Esophagus (tissue), 2 donors: Measurements from ENCODE around the gene RAP1GAP2. TPM values are rescaled to one million over a fixed set of nuclear protein-coding genes. Genes with fewer than 3 reads are reported as not detected.
"Not testable (repeated sequence)": the region's sequence is repeated elsewhere in the genome, so short reads cannot be mapped to it uniquely, and the experiment has no call there.

Experiments used
- H3K27ac ChIP-seq, 2 donors: one replicate each; pipeline ENCODE4 v1.5.1; 2013; ENCODE audit warnings: low read depth in 2 of 2, mild to moderate bottlenecking in 2 of 2, inconsistent platforms in 1 of 2, low read length in 1 of 2, moderate library complexity in 1 of 2
- H3K27me3 ChIP-seq, 2 donors: one replicate each; pipeline ENCODE4 v1.6.1; 2013; ENCODE audit warnings: low read length in 2 of 2, control low read depth in 1 of 2, mild to moderate bottlenecking in 1 of 2; ENCODE audit not compliant: insufficient read depth in 2 of 2, control insufficient read depth in 1 of 2
- H3K36me3 ChIP-seq, 2 donors: one replicate each; pipeline ENCODE4 v1.6.1; 2013; ENCODE audit warnings: low read length in 1 of 2; ENCODE audit not compliant: control insufficient read depth in 2 of 2, insufficient read depth in 2 of 2
- H3K4me1 ChIP-seq, 2 donors: one replicate each; pipeline ENCODE4 v1.6.1; 2013; ENCODE audit warnings: low read length in 1 of 2; ENCODE audit not compliant: control insufficient read depth in 2 of 2, insufficient read depth in 2 of 2
- H3K4me3 ChIP-seq, 2 donors: one replicate each; pipeline ENCODE4 v1.5.1; 2013; ENCODE audit warnings: low read length in 2 of 2, mild to moderate bottlenecking in 2 of 2, low read depth in 1 of 2, moderate library complexity in 1 of 2
- H3K9me3 ChIP-seq, 2 donors: one replicate each; pipeline ENCODE4 v1.6.1; 2013; ENCODE audit warnings: mild to moderate bottlenecking in 2 of 2, low read depth in 1 of 2, low read length in 1 of 2, moderate library complexity in 1 of 2; ENCODE audit not compliant: control insufficient read depth in 2 of 2, insufficient read depth in 1 of 2
- WGBS, 2 donors: extraction: QIAGEN DNeasy Blood & Tissue Kit; methylation state at CpG; one replicate each; pipeline ENCODE4 v1.1.7; 2013; 5-methylcytosine and 5-hydroxymethylcytosine counted together
- polyA plus RNA-seq, 2 donors: library from polyadenylated mRNA; stranded (reverse); fragments of 200-250 nt; gene quantifications; one replicate each; pipeline ENCODE4 v1.2.3, GENCODE V29; 2013
- donor health status: healthy with polysubstance abuse.
- donor health status: Bipolar disorder and iron deficiency.

RAP1GAP2 gene
- polyA plus RNA-seq, 2 donors = 3.6 to 5.1 TPM

GRCh38 chr17:2883544-2884213 is 87.4 kb downstream of the RAP1GAP2 start:
- Histone ChIP-seq H3K9me3 (no peaks in the 10 kb centered on the region), H3K4me3 (no peak overlapping the region), H3K27ac (no peak overlapping the region), H3K36me3 (no peaks in the 10 kb centered on the region), H3K4me1 (no peaks in the 10 kb centered on the region), H3K27me3 (no peaks in the 10 kb centered on the region)
- WGBS, 2 donors = 53 to 54% methylated on average over 10 of the region's 10 CpGs

- no peak overlapping the region for H3K4me3 ChIP-seq
- WGBS, 2 donors = 85 to 86% methylated on average over 9 of the region's 9 CpGs
- no peaks in the 10 kb centered on the region for H3K27me3 ChIP-seq
Observed at GRCh38 chr17:2885733-2886132, 89.5 kb downstream of the RAP1GAP2 start.

DNA sequence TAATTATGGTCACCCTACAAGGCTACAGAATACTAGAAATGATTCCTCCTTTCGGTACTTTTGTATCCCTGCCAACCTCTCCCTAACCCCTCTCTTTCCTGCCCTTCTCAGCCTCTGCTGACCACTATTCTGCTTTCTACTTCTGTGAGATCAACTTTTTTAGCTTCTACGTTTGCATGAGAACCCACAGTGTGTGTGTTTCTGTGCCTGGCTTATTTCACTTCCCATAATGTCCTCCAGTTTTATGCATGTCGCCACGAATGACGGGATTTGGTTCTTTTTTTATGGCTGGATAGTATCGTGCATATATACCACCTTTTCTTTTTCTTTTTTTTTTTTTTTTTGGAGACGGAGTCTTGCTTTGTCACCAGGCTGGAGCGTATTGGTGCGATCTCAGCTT is 92.1 kb downstream of the RAP1GAP2 start:
- no peaks in the 10 kb centered on the region for H3K4me1 ChIP-seq
- H3K36me3 ChIP-seq = no peaks in the 10 kb centered on the region
- no peak overlapping the region for H3K27ac ChIP-seq
- WGBS, 2 donors = 88 to 89% methylated on average over 9 of the region's 9 CpGs
- no peak overlapping the region for H3K4me3 ChIP-seq
- no peaks in the 10 kb centered on the region for H3K9me3 ChIP-seq
- H3K27me3 ChIP-seq = no peaks in the 10 kb centered on the region

More at GRCh38 chr17:2885733-2886132, 89.5 kb downstream of the RAP1GAP2 start:
- H3K27ac ChIP-seq = no peak overlapping the region
- H3K9me3 ChIP-seq = no peaks in the 10 kb centered on the region
- H3K36me3 ChIP-seq = no peaks in the 10 kb centered on the region
- no peaks in the 10 kb centered on the region for H3K4me1 ChIP-seq

GRCh38 chr17:2889256-2889655 is 93.0 kb downstream of the RAP1GAP2 start:
- Histone ChIP-seq H3K36me3 (no peaks in the 10 kb centered on the region), H3K27ac (no peak overlapping the region), H3K9me3 (no peaks in the 10 kb centered on the region), H3K4me1 (no peaks in the 10 kb centered on the region), H3K4me3 (no peak overlapping the region), H3K27me3 (no peaks in the 10 kb centered on the region)
- WGBS, 2 donors = 82 to 87% methylated on average over 8 of the region's 8 CpGs

DNA sequence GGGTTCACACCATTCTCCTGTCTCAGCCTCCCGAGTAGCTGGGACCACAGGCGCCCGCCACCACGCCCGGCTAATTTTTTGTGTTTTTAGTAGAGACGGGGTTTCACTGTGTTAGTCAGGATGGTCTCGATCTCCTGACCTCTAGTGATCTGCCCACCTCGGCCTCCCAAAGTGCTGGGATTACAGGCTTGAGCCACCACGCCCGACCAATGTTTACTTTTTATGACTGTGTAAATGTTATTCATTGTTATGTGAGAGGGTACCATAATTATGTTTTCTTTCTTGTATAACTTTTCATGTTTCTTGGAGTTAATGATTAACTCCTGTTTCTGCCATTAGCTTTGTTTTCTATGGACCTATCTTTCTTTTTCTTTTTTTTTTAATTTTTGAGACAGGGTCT is 94.5 kb downstream of the RAP1GAP2 start:
- 71 to 80% methylated on average over 10 of the region's 10 CpGs for WGBS, 2 donors

DNA sequence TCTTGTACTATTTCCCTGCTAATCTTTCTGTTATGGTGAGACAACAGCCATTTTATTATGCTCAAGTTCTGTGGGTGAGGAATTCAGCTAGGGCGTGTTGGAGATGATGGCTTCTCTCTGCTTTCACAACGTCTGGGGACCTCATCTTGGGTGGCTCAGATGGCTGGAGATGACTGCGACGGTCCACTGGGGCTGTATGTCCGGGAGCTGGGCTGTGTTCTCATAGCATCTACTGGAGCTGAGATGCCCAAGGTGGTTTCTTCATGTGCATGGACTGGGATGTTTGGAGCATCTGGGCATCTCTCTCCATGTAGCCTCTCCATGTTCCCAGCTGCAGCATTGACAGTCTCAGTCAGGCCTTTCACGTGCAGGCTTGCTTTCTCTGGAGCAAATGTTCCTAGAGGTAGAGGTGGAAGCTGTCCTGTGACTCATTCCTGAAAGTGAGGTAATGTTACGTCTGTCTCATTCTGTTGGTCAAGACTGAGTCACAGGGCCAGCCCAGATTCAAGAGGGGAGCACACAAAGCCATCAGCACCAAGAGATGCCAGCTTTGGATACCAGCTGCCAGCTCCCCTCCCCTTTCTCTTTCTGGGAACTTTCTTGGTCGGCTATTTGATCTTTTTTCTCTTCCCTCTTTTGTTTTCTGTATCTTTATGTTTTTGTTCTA is 96.2 kb downstream of the RAP1GAP2 start:
- no peaks in the 10 kb centered on the region for H3K9me3 ChIP-seq
- H3K27me3 ChIP-seq = no peaks in the 10 kb centered on the region
- no peak overlapping the region for H3K4me3 ChIP-seq
- no peaks in the 10 kb centered on the region for H3K36me3 ChIP-seq
- no peaks in the 10 kb centered on the region for H3K4me1 ChIP-seq
- 59% methylated on average over 8 of the region's 8 CpGs for WGBS, 2 donors
- H3K27ac ChIP-seq = no peak overlapping the region

More for the DNA sequence above, 94.5 kb downstream of the RAP1GAP2 start:
- H3K4me3 ChIP-seq, H3K36me3 ChIP-seq, H3K27ac ChIP-seq, H3K9me3 ChIP-seq, H3K27me3 ChIP-seq, H3K4me1 ChIP-seq: not testable (repeated sequence)

- Histone ChIP-seq H3K27me3 (no peaks in the 10 kb centered on the region), H3K9me3 (no peaks in the 10 kb centered on the region), H3K4me3 (no peak overlapping the region), H3K27ac (peak overlapping the region; percentile 48 to 75), H3K4me1 (no peaks in the 10 kb centered on the region), H3K36me3 (no peaks in the 10 kb centered on the region)
- WGBS, 2 donors = 42 to 52% methylated on average over 20 of the region's 20 CpGs
Observed at GRCh38 chr17:2893422-2893914, 97.2 kb downstream of the RAP1GAP2 start.

- H3K27ac ChIP-seq = no peak overlapping the region
- no peaks in the 10 kb centered on the region for H3K9me3 ChIP-seq
- WGBS, 2 donors = 52 to 74% methylated on average over 17 of the region's 17 CpGs
- H3K27me3 ChIP-seq = no peaks in the 10 kb centered on the region
- no peak overlapping the region for H3K4me3 ChIP-seq
- no peaks in the 10 kb centered on the region for H3K4me1 ChIP-seq
- no peaks in the 10 kb centered on the region for H3K36me3 ChIP-seq
Observed at GRCh38 chr17:2894782-2895181, 98.5 kb downstream of the RAP1GAP2 start.

GRCh38 chr17:2897605-2898004 is 101.4 kb downstream of the RAP1GAP2 start:
- Histone ChIP-seq H3K4me1 (no peaks in the 10 kb centered on the region), H3K9me3 (no peaks in the 10 kb centered on the region), H3K4me3 (no peak overlapping the region), H3K36me3 (no peaks in the 10 kb centered on the region), H3K27me3 (no peaks in the 10 kb centered on the region), H3K27ac (no peak overlapping the region)
- 61 to 85% methylated on average over 11 of the region's 11 CpGs for WGBS, 2 donors
